Heart left ventricle (tissue), 16 donors: ENCODE measurements around the gene TIMM50. TPM values are rescaled to one million over a fixed set of nuclear protein-coding genes. Genes with fewer than 3 reads are reported as not detected.

Experiments used
- ATAC-seq, 4 donors: fragments of 200-7000 bp; cut with Tn5 transposase; one replicate each; pipeline ENCODE4 v1.9.1; 2020 to 2022; ENCODE audit warnings: moderate library complexity in 4 of 4, mild to moderate bottlenecking in 3 of 4, moderate number of reproducible peaks in 1 of 4
- DNase-seq, 5 donors: peaks; one replicate each; pipeline ENCODE4 v3.0.0-alpha.2; 2020
- H3K27ac ChIP-seq, 12 donors: fragments of 200-600 bp; sonication (generic) in 4 of 12; one replicate each; pipeline versions ENCODE4 v1.5.0 to v1.8.0; 2016 to 2022; ENCODE audit warnings: mild to moderate bottlenecking in 2 of 12
- H3K27me3 ChIP-seq, 9 donors: fragments of 200-600 bp; sonication (generic) in 2 of 9; one replicate each; pipeline versions ENCODE4 v1.5.1 to v1.8.0; 2016 to 2022; ENCODE audit warnings: mild to moderate bottlenecking in 3 of 9
- H3K36me3 ChIP-seq, 9 donors: fragments of 200-600 bp; sonication (generic) in 2 of 9; one replicate each; pipeline versions ENCODE4 v1.5.0 to v1.8.0; 2018 to 2022; ENCODE audit warnings: mild to moderate bottlenecking in 2 of 9
- H3K4me1 ChIP-seq, 12 donors: fragments of 200-600 bp; sonication (generic) in 4 of 12; one replicate each; pipeline versions ENCODE4 v1.5.0 to v1.8.0; 2016 to 2022; ENCODE audit warnings: mild to moderate bottlenecking in 3 of 12
- H3K4me3 ChIP-seq, 12 donors: fragments of 200-600 bp; sonication (generic) in 4 of 12; one replicate each; pipeline versions ENCODE4 v1.5.0 to v1.8.0; 2017 to 2022; ENCODE audit warnings: mild to moderate bottlenecking in 9 of 12, moderate library complexity in 4 of 12
- H3K9me3 ChIP-seq, 12 donors: fragments of 200-600 bp; sonication (generic) in 4 of 12; one replicate each; pipeline versions ENCODE4 v1.5.0 to v1.8.0; 2016 to 2022; ENCODE audit warnings: mild to moderate bottlenecking in 1 of 12
- POLR2A ChIP-seq, 2 donors: fragments of 450-650 bp; IDR thresholded peaks; one replicate each; pipeline ENCODE4 v1.6.1; 2017; ENCODE audit warnings: antibody characterized with exemption in 2 of 2, mild to moderate bottlenecking in 2 of 2, moderate library complexity in 2 of 2
- WGBS, 4 donors: extraction: QIAGEN DNeasy Blood & Tissue Kit in 2 of 4; methylation state at CpG; one replicate each; pipeline versions ENCODE4 v1.1.5 to v1.1.7; 2013 to 2018; 5-methylcytosine and 5-hydroxymethylcytosine counted together
- intact Hi-C, 10 donors: fragments of 100-400 bp; cut with DNase I; formaldehyde crosslinking; loops; one replicate each; pipeline versions ENCODE4 v1.11.1 to v1.14.2; 2022
- polyA plus RNA-seq, 2 donors: library from polyadenylated mRNA; stranded (reverse); fragments of 200-250 nt; gene quantifications; one replicate each; pipeline ENCODE4 v1.2.3, GENCODE V29; 2013
- total RNA-seq, 9 donors: library from RNA; depleted of rRNA in 2 of 9; stranded (reverse); fragments of >200 nt in 2 of 9; fragmentation: NEBNext Ultra II Directional in 3 of 9; extraction: Animal tissue kit (Norgen Biotek cat#: 25700) in 3 of 9; gene quantifications; one replicate each; pipeline versions ENCODE4 v1.1.0 to v1.2.4, GENCODE V29; 2016 to 2023
- TF ChIP-seq, protein P1 (sequence below), 12 donors: fragments of 200-600 bp; sonication (generic) in 4 of 12; IDR thresholded peaks; one replicate each; pipeline versions ENCODE4 v1.5.0 to v1.8.0; 2018 to 2022; ENCODE audit warnings: antibody characterized with exemption in 12 of 12, mild to moderate bottlenecking in 5 of 12
- donor health status: ischemic (EF 13 %, LVEDD 7.1; RV severe dilation, severe dysfunction).
- donor health status: healthy with polysubstance abuse.
- donor health status: DM: no; HTN: yes; CAD: no.
- donor health status: DM: no; HTN: no; CAD: no.
- donor health status: ischemic (EF 25% LVEDD 6.9; RV normal size, moderate dysfunction).
- donor health status: ischemic (EF 25% LVEDD 5.7; RV mildly dilated, moderate dysfunction).
- donor health status: healthy.
- donor health status: DM: yes; HTN: yes; CAD: no.
- donor health status: ischemic (EF 35%, LVEDD 5.7; RV mildly dilated, moderate dysfunction).
- donor health status: nonischemic (EF 11% LVEDD 7.7; RV severe dilation, severe dysfunction).
- donor health status: DM: yes; HTN: yes; CAD: no.
- donor health status: PGD.
- donor health status: ischemic (EF 29% LVEDD 5.4; RV normal size, mild dysfunction).
- donor health status: nonischemic (EF 23%, LVEDD 6.1; RV moderate dilation, normal function).

Gene TIMM50
- total and polyA plus RNA-seq, 11 donors: 66.0 to 106 (median 77.5) TPM

DNA sequence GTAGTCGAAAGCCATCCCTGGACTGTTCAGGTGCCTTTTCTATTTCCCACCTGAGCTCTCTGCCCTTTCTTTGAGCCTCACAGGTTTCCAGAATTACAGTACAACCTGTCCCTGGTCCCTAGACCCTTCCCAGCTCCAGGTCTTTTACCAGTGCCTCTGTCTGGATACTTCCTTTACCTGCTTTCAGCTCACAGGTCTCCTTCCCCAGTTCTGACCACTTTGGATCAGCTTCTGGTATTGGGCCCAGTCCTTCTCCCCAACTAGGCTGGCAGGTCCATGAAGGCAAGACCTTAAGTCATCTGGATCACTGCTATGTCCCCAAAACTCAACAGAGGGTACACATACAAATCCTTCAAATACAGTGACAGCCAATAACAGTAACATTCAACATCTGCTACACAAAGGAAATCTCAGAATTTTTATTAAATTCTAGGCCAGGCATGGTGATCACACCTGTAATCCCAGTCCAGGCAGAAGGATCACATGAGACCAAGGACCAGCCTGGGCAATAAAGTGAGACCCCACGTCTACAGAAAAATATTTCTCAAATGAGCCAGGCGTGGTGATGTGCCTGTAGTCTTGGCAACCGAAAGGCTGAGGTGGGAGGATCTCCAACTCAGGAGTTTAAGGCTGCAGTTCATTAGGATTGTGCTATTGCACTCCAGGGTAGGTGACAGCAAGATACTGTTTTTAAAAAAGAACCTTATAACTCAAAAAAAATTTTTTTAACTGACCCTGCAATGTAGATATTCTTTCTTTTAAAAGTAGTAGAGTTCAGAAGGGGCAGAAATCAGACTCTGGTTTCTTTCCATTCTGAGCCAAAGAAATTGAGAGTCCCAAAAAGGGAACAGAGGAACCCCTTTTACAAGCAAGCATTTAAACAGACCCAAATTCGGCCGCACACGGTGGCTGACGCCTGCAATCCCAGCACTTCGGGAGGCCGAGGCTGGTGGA lies 46.2 kb upstream of the TIMM50 start:
- no peak for TF ChIP-seq POLR2A (IDR thresholded peaks at IDR 0.05)
- TF ChIP-seq, protein P1, sequence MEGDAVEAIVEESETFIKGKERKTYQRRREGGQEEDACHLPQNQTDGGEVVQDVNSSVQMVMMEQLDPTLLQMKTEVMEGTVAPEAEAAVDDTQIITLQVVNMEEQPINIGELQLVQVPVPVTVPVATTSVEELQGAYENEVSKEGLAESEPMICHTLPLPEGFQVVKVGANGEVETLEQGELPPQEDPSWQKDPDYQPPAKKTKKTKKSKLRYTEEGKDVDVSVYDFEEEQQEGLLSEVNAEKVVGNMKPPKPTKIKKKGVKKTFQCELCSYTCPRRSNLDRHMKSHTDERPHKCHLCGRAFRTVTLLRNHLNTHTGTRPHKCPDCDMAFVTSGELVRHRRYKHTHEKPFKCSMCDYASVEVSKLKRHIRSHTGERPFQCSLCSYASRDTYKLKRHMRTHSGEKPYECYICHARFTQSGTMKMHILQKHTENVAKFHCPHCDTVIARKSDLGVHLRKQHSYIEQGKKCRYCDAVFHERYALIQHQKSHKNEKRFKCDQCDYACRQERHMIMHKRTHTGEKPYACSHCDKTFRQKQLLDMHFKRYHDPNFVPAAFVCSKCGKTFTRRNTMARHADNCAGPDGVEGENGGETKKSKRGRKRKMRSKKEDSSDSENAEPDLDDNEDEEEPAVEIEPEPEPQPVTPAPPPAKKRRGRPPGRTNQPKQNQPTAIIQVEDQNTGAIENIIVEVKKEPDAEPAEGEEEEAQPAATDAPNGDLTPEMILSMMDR (IDR thresholded peaks at IDR 0.05): no peak
- peak overlapping the region; percentile 60 to 99 (median 90) for H3K4me3 ChIP-seq
- H3K27ac ChIP-seq: peak overlapping the region in 6 of 12 donors; percentile 86 to 93 (median 92)
- intact Hi-C loops: loop anchor here in 4 of 10 donors (1.0 to 5.0 kb wide), 4 partner anchors 20 to 48 kb away; partner anchors contain the start of genes PLEKHG2 (in 2 of the 4) and TIMM50 (in 1 of the 4)
- peaks cover 5 to 33% (median 30%) of the 10 kb centered on the region in 9 donors for H3K36me3 ChIP-seq
- ATAC-seq (no peak), DNase-seq (peak in 1 of 5 donors; percentile 55)
- H3K27me3 ChIP-seq: peaks cover 0 to 5% (median 0%) of the 10 kb centered on the region in 9 donors
- WGBS, 4 donors: 46 to 56% (median 53%) methylated on average over 10 of the region's 10 CpGs
- peaks cover 11 to 41% (median 24%) of the 10 kb centered on the region in 12 donors for H3K4me1 ChIP-seq
- no peaks in the 10 kb centered on the region for H3K9me3 ChIP-seq

DNA sequence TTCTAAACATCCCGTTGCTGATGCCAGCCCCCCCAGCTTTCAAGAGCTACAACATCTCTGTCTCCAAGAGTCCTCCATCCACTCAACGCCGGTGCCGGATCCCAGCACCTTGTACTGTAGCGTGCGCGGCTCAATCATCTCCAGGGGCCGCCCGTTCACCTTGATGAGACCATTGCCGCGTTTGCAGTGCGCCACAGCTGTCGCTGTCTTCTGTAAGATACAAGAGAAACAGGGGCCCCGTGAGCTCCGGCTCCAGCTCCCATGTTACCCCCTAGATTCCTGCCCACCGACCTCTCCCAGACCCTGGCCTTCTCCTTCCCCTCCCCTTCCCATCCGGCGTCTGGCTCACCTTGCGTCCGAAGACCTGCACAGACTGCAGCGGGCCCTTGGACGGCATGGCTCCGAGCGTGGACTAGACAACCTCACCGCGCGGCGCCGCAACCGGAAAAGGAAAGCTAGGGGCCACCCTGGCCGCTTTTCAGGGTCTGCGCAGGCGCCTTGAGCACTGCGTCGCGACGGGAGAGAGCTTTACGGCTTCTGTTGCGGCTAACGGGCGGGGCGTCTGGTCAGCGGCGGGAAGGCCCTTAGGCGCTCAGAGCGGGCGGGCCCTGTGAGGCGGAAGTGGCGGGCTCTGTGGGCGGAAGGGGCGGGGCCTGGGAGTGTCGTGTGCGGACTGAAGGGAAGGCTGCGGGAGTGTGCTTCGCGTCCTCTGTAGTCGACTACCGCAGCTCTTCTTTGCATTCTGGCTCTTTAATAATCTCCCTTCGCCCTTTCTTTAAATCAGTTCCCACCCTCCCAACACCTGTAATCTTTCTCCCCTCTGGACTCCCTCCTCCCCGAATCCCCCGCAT lies 44.9 kb upstream of the TIMM50 start, which contains the start of gene RPS16:
TSS of gene RPS16 (minus strand) at position 451 of the 851 bp plus-strand sequence. CDS start at position 397, 54 bp downstream.
- peak within 1 kb of the TSS; percentile 60 to 99 (median 90) for H3K4me3 ChIP-seq
- H3K27ac ChIP-seq: peak within 1 kb of the TSS; percentile 73 to 93 (median 86)
- DNase-seq (peak; percentile 99), ATAC-seq (peak; percentile 97 to 99 (median 99))
- H3K4me1 ChIP-seq: peaks cover 11 to 40% (median 23%) of the 10 kb centered on the region in 12 donors
- peaks cover 5 to 33% (median 30%) of the 10 kb centered on the region in 9 donors for H3K36me3 ChIP-seq
- intact Hi-C loops: loop anchor here in 4 of 10 donors (1.0 to 5.0 kb wide), 5 partner anchors 10 to 47 kb away; partner anchors contain the start of genes PLEKHG2 (in 2 of the 4), SUPT5H (in 1 of the 4) and TIMM50 (in 1 of the 4)
- WGBS, 4 donors: 0 to 1% (median 0%) methylated on average over 48 to 61 of the region's 61 CpGs
- H3K9me3 ChIP-seq: no peaks in the 10 kb centered on the region
- TF ChIP-seq POLR2A (IDR thresholded peaks at IDR 0.05): peak; percentile 70 to 96
- TF ChIP-seq, protein P1 (IDR thresholded peaks at IDR 0.05): peak in 1 of 12 donors; percentile 18
- peaks cover 0 to 5% (median 0%) of the 10 kb centered on the region in 9 donors for H3K27me3 ChIP-seq

DNA sequence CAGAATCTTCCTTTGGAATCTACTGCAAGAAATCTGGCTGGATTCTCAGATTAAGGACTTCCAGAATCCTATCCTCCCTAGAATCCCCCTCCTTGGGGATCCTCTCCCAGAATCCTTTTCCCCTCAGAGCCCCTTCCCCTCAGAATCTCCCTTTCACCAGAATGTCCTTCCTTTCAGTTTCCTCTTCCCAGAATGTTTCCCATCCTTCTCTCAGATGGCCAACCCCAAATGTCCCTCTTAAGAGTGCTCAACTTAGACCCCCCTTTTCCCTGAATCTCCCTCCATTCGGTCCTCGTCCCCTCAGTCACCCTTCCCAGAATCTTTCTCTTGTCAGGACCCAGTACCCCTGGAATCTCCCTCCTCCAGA lies 44.3 kb upstream of the TIMM50 start:
- no peak for ATAC-seq
- Histone ChIP-seq H3K9me3 (no peaks in the 10 kb centered on the region), H3K4me3 (peak overlapping the region in 11 of 12 donors; percentile 2 to 99 (median 90)), H3K27me3 (peaks cover 0 to 5% (median 0%) of the 10 kb centered on the region in 9 donors), H3K36me3 (peaks cover 5 to 33% (median 30%) of the 10 kb centered on the region in 9 donors), H3K4me1 (peaks cover 11 to 35% (median 22%) of the 10 kb centered on the region in 12 donors), H3K27ac (peak overlapping the region in 11 of 12 donors; percentile 73 to 93 (median 86))
- DNase-seq: no peak
- no peak for TF ChIP-seq POLR2A (IDR thresholded peaks at IDR 0.05)
- TF ChIP-seq, protein P1 (IDR thresholded peaks at IDR 0.05): no peak
- intact Hi-C loops: loop anchor here in 2 of 10 donors (1.0 to 5.0 kb wide), 2 partner anchors 9 to 46 kb away; partner anchors contain the start of genes SUPT5H (in 1 of the 2) and TIMM50 (in 1 of the 2)
- 0 to 8% (median 3%) methylated on average over 2 of the region's 2 CpGs for WGBS, 4 donors
